DND-41 (cell line): Measurements from ENCODE around the gene VGLL1.

Experiments
- EZH2 ChIP-seq: IDR thresholded peaks from 3 replicates; pipeline ENCODE4 v1.6.1; 2012; ENCODE audit warnings: borderline replicate concordance, low read depth, mild to moderate bottlenecking, moderate library complexity, low read length, inconsistent platforms; ENCODE audit not compliant: severe bottlenecking
- TF ChIP-seq, protein P1 (sequence below): IDR thresholded peaks from 2 replicates; pipeline ENCODE4 v1.5.1; 2012; ENCODE audit warnings: borderline replicate concordance, low read length, moderate library complexity, mild to moderate bottlenecking; ENCODE audit not compliant: poor library complexity, severe bottlenecking; ENCODE audit errors: extremely low read depth

DNA sequence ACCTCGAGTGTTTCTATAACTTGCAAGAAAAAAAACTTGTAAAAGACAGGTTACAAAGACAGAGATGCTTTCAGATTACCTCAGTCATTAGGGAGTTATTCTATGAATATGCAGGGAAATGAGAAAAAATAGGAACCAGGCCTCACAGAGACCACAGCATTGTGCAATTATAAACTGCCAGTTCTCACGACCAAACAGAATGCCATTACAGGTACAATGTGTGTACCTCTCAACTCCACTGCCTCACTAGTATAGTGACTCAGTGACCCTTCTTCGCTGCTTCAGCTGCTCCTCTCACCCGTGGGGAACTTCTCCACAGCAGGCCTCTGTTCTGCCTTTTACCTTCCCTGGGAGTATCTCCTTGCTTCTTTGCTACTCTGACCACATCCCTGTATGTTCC, 37.0 kb upstream of the VGLL1 start:
- TF ChIP-seq, protein P1, sequence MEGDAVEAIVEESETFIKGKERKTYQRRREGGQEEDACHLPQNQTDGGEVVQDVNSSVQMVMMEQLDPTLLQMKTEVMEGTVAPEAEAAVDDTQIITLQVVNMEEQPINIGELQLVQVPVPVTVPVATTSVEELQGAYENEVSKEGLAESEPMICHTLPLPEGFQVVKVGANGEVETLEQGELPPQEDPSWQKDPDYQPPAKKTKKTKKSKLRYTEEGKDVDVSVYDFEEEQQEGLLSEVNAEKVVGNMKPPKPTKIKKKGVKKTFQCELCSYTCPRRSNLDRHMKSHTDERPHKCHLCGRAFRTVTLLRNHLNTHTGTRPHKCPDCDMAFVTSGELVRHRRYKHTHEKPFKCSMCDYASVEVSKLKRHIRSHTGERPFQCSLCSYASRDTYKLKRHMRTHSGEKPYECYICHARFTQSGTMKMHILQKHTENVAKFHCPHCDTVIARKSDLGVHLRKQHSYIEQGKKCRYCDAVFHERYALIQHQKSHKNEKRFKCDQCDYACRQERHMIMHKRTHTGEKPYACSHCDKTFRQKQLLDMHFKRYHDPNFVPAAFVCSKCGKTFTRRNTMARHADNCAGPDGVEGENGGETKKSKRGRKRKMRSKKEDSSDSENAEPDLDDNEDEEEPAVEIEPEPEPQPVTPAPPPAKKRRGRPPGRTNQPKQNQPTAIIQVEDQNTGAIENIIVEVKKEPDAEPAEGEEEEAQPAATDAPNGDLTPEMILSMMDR, result no peak
- no peak for TF ChIP-seq EZH2
